HPDE6-E6E7 (cell line): ENCODE measurements around the gene VWA7.

ENCODE experiments used
- DNase-seq: peaks from one replicate; pipeline ENCODE4 v3.0.0; 2011; ENCODE audit warnings: missing footprints; ENCODE audit errors: extremely low spot score

The VWA7 gene

DNA sequence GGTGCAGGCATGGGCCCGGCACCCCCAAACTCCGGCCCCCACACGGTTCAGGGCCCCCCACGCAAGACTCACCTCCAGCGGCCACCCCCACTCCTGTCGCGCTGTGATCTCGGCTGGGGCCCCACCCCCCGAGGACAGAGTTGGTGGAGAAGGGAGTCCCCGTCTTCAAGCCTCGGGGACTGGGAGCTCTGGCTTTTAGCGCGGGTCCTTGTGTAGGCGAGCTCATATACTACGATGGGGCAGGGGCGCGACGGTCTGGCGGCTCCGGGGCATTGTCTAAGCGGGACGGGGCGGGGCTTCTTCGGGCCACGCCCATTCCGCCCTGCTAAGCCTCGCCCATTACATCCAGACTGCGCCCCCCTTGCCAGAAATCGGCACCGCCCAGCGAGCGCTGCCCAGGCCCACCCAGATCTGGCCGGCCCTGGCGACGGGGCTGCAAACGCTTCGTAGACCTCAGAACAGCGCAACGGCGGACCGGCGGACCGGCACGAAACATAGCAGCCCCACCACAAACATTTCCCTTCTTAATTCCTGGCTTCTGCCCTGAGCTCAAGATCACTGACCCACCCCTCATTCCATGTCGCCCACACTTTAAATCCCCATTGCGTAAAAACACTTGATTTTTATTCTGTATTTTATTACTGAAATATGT, 47.0 kb downstream of the VWA7 start:
- DNase-seq, result no peak

DNA sequence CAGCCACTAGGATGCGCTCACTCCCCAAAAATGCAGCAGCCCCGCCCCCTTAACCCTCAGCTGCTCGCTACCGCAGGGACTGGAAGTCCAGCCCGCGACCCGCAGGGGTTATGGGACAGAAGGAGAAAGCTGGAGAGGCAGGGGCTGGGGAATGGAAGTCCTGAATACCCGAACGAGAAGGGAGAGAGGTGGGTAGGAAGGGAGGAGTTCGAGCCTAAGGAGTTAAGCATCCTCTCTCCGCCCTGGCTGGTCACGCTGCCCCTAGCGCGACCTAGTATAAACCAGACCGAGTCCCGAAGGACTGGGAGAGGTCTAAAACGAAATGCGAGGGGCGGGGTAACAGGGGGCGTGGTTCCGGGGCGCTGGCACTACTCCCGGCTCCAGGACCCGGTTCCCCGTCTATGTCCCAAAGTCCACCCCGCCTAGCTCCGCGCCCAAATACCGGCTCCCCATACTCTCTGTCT, 47.6 kb downstream of the VWA7 start:
- no peak for DNase-seq

DNA sequence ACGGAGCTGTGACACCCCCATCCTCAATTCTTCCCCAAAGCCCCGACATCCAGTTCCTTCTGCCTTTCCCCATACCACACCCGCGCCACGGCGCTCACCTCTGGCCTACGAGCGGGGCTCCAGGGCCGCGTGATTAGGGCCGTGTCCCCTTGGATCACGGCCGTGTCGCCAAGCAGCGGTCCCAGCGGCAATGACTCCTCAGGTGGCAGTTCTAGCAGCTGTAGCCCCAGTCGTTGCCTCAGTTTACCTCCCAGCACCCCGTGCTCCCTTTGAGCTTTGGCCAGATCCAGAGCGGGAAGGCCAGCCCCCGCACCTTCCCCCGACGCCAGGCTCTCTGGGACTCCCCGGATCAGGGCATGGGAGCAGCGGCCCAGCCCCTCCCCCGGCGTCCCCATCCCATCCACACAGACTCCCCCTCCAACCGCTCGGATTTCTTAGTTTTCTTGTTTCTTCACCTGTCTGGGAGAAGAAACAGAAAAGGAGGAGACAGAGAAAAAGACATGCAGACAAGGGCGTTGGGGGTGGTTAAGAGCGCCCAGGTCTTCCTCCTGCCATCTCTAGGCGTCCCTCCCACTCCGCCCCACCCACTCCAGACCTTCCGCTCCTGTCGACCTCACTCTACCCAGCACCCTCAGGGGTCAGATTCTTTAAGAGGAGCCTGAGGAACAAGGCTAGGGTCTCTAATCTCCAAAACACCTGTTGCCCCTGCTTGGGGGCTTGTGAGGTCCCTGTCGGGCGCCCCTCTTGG, 48.2 kb downstream of the VWA7 start, which contains the start of gene DDAH2:
TSS of gene DDAH2 (minus strand) at position 533 of the 748 bp plus-strand sequence. CDS start at position 395, 138 bp downstream.
- DNase-seq, result no peak

DNA sequence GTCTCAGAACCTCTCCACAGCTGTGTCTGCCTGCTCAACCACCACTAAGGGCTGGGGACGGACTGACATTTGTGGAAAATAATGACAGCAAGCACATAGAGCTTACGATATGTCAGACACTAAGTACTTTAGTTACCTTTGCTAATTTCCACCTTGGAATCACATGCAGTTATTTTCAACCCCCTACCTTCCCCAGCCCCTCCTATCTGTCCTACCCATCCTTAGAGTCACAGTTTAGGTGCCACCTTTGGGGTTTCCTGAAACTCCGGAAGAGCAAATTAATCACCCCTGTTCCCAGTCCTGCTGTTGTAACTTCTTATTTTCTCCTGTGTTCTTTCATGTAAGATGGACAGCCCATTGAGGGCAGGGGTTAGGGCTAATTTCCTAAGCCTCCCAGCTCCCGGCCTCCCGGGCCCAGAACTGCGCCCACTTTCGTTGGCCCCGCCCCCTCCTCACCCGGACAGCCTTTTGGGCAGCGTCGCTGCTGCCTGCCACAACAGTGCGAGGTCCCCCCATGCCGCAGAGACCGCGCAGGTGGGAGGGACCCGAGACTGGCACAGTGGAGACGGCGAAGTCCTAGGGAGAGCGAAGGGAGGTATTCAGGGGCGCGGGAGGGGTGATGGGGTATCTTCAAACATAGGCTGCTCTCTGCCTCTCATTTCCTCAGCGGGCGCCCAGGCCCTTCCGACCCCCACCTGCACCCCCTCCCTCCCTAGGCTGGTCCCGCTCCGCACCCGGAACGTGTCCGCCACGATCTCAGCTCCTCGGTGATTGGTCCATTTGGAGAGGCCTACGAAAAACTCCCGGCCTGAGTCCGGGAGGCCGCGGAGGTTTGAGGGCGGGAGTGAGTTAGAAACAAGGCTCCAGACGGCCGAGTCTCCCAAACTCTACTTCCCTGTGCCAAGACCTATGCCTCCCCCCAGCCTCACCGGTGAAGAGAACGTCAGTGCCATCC, 49.1 kb downstream of the VWA7 start:
- DNase-seq, result no peak

DNA sequence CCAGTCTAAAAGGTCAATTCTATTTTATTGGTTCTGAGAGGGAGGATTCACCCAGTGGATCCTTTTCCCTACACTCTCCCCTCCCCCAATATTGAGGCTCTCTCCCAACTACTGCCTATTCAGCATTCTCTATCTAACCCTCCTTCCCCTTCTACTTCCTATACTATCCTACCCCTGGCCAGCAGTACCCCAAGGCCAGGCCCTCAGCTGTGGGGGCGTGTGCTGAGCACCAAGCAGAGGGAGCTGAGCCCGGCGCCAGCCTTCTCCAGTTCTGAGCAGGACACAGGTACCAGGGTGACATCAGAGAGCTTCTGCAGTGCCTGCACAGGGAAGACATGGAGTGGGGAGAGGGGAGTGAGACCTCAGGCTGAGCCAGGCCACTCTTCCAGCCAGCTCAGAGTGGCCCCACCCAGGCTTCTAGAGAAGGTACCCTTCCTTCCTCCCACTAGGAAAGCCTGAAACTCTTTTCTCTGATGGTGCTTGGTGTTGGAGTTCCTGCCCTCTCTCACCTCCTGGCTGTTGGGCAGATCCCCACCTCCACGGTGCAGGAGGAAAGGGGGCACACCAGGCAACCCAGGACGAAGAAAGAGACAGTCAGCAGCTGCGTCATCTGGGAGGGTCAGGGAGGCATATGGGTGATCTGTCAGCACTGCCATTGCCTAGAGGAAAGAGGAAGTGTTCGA, 50.0 kb downstream of the VWA7 start:
- no peak for DNase-seq

DNA sequence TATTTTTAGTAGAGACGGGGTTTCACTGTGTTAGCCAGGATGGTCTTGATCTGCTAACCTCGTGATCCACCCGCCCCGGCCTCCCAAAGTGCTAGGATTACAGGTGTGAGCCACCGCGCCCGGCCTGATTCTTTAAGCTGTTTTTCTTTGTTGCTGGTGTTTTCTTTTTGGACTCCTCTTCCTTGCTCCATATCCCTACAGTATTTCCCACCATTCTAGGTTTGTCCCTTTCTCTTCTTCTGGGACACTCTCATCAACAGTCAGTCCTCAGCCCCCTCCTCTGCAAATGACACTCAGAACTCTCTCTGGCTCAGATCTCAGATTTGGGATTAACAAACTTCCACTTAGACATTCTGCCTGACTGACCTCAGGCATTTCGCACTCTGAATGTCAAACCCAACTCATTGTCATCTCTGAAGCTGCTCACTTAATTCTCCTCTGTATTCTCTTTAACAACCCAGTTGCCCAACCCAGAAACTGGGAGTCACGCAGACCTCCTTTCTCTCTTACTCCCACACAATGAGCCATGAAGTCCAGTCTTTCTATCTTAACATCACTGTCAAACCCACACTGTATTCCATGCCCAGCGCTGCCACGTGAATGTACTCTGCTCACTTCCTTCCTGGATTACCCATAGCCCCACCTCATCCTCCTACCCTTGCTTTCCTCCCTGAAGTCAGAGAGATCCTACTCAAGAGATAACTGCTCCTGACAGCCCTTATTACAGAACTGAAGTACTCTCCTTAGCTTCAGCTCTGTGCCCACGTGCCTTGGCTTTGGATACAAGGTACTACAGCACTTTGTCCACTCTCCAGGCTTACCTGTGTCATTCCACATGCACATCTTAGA, 51.4 kb downstream of the VWA7 start:
- no peak for DNase-seq

DNA sequence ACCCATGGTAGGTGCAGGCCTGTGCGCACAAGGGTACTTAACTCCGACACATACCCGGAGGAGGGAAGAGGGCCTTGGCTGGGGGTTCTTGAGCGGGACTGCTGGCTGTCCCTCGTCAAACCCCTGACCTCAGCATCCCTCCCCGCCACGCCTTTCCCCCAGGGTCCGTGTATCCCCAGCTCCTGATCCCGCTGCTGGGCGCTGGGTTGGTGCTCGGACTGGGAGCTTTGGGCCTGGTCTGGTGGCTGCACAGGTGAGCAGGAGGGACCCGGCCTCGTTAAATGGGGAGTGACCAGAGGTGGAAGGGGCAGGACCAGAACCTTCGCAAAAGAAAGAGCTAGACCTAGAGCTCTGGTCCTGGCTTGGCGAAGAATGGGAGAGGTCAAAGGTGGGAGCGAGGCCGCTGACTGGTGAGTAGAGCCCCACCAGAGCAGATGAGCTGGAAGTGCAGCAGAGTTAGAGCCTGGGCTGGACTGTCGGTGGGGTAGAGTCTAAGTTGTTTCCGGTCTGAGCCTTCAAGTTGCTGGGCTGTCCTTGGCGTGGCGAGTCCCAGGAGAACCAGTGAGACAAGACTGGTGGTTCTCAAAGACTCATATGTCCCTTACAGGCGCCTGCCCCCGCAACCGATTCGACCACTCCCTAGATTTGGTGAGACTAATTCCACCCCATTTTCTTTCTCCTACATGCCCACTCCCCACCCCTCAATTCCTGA, 53.0 kb downstream of the VWA7 start:
- DNase-seq, result no peak

DNA sequence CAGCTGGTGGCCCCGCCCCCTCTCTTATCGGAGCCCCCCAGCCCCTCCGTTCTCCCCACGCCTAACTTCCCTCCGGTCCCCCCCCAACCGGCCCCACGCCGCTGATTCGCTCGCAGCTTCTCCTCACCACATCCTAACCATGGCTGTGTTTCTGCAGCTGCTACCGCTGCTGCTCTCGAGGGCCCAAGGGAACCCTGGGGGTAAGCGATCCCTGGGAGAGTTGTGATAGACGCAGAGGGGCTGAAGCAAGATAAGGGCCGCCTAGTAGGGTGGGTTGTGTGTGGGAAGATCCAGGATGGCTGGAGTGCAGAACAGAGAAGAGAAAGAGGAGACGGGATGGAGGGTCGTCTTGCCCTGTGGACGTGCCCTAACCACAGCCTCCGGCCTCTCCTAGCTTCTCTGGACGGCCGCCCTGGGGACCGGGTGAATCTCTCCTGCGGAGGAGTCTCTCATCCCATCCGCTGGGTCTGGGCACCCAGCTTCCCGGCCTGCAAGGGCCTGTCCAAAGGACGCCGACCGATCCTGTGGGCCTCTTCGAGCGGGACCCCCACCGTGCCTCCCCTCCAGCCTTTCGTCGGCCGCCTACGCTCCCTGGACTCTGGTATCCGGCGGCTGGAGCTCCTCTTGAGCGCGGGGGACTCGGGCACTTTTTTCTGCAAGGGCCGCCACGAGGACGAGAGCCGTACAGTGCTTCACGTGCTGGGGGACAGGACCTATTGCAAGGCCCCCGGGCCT, 53.7 kb downstream of the VWA7 start, which contains the start of gene MPIG6B:
TSS of gene MPIG6B (plus strand) at position 129 of the 735 bp plus-strand sequence. CDS start at position 140, 11 bp downstream.
- DNase-seq, result no peak

DNA sequence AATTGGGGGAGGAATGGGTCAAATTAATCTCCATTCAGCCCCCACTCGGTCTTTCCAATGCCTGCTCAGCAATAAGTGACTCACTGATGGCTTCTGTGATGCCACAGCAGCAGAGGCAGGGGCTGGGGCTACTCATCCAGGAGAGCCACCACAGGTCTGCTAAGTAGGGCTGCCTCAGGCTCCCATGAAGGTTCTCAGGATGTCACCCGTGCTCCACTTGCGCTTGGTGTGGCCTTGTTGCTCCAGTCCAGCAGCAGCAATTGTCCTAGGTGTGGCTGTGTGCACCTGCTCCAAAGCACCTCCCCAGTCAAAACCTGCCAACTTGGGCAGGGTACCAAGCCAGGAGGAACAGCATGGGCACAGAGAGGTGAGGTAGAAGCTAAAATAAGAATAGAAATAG, 55.0 kb downstream of the VWA7 start:
- no peak for DNase-seq

DNA sequence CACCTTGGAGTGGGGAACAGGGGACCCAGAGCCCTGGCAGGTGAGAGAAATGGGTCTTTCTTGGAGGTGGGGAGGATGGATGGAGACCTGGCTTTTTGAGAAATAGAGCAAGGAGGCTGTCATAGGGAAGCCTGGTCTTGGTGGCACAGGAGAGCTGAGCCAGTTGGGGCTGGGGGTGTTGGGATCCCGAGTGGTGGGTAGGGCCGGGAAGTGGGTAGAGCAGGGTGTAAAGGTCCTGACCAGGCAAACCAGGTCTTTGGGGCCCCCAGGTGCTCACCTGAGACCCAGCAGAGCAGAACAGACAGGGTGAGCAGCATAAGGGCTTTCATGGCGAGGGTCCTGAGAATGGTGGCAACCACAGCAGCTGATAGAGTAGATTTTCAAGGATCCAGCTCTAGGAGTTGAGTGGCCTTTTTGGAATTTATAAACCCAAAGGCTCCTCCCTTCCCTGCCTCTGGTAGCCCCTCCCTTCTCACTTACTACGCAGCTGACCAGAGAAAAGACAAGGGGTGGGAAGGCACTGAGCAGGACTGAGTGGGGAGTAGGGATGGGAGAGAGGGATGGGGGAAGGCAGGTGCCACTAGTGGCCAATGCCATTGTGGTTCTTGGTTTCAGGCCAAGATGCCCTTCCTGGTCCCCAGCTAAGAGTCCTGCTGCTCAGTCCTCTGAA, 55.6 kb downstream of the VWA7 start, which contains the start of gene LY6G6C:
TSS of gene LY6G6C (minus strand) at position 396 of the 670 bp plus-strand sequence. CDS start at position 329, 67 bp downstream.
- no peak for DNase-seq

DNA sequence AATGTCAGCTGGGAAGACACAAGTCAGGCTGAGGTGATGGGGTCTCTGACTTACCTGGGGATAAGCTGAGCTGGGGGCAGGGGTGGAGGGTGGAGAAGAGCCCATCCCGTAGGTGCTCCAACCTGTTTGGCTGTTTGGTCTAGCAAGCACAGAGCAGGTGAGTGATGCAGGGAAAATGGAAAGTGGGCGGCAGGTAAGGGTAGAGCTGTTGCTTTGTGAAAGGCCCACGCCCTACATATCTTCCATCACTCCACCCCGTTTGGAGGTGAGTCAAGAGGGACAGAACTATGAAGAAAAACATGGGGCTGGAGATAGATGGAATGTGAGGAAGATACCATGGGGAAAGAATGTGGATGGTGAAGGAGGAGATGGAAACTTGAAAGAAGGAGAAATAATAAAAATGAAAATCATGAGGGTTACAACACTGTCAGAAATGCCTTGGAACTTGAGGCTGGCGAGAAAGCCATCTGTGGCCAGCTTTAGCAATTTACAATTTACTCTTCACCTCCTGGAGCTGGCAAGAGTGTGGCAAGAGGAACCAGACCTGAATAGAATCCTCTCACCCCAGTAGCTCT, 56.8 kb downstream of the VWA7 start:
- no peak for DNase-seq

DNA sequence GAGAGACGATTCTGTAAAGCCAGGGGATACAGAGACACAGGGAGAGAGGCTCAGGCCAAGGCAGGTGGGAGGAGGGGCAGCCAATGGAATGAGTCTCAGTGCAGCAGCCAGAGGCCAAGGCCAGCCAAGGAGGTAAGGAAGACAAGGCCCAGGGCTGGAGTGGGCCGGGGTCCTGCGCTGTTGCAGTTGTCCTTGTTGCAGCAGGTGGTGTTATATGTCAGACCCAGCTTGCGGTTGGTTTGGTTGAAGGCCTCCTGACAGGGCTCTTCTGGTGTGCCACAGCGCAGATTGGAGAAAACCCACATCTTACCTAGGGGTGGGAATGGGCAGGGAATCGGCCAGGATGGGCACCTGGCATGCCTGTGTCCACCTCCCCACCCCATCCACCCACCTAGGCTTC, 58.1 kb downstream of the VWA7 start:
- DNase-seq, result no peak

DNA sequence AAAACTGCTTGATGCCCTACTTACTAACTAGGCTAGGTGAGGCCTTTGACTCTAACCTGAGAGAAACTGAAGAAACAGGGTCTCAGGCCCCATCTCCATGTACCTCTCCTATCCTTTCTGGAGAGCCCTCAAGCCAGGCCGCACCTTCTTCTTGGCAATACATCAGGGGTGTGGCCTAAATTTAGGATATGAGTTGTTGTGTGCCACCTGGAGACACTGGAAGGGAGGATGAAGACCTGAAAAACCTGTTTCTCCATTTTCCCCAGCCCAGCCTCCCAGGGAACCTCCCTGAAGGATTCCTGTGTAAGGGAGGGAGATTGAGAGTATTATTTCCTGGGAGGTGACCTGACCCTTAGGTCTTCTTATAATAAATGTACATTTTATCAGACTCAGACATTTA, 58.9 kb downstream of the VWA7 start:
- peak; percentile 90 for DNase-seq

DNA sequence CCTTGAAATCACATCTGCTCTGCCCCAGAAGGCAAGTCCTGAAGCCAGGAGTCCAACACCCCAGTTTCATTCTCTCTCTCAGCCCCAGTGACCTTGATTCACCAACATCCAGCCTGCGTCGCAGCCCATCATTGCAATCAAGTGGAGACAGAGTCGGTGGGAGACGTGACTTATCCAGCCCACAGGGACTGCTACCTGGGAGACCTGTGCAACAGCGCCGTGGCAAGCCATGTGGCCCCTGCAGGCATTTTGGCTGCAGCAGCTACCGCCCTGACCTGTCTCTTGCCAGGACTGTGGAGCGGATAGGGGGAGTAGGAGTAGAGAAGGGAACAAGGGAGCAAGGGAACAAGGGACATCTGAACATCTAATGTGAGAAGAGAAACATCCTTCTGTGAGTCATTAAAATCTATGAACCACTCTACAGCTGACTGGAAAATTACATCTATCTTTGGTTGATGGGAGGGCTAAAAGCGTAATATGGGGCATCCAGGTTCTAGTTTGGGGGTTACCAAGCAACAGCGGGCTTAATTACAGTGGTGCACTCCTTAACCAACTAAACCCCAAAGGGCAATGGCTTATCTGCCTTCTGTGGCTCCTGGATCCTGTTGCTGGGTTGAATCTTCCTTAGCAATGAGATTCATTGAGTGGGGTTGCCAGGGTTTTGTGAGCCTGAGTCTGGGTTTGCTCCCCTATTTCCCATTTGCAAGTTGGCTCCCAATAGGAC, 59.5 kb downstream of the VWA7 start:
- no peak for DNase-seq
